HG03066 (cell line): ENCODE data around the gene SUSD6.
"Not testable (repeated sequence)": the region's sequence is repeated elsewhere in the genome, so short reads cannot be mapped to it uniquely, and the experiment has no call there.

ENCODE experiments used
- ATAC-seq: cut with Tn5 transposase; IDR thresholded peaks from one replicate; pipeline ENCODE4 v1.9.1; 2021; ENCODE audit warnings: low read depth; ENCODE audit not compliant: unreplicated experiment

Gene SUSD6

DNA sequence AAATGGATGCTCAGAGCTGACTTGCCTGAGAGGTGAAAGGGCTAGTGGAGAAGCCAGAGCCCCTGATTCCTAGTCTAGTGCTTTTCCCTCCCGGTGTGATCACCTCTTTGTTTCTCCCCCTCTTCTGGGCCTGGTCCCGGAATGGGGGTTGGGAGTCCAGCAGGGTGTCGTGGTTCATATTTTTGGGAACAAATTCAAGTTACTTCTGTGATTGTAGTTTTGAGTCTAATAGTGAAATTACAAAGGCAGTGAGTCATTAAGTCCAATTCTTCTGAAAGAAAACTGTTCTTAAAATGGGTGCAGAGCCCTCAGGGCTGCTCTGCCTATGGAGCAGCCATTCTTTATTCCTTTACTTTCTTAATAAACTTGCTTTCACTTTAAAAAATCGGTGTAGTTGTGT lies 7.6 kb downstream of the SUSD6 start:
- no peak for ATAC-seq

DNA sequence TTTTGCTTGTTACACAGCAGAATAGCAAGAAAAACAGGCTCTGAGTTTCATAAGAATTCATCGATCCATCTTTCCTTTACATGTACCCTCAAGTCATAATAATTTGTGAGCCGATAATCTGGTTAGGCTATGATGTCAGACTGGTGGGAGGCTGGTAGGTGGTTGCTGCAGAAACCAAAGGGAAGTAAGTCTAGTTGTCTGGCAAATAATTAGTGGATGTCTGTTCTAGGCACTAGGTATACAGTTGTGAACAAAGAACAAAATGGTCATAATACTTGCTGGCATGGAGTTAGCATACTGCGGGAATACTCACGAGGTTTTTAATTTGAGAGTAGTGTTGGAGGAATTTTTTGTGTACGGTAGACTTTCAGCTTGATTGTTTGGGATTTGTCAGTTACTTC lies 8.8 kb downstream of the SUSD6 start:
- ATAC-seq, result no peak

- ATAC-seq, result no peak
Observed at GRCh38 chr14:69620981-69621380, 9.6 kb downstream of the SUSD6 start.

GRCh38 chr14:69624136-69624535 lies 12.7 kb downstream of the SUSD6 start:
- no peak for ATAC-seq

DNA sequence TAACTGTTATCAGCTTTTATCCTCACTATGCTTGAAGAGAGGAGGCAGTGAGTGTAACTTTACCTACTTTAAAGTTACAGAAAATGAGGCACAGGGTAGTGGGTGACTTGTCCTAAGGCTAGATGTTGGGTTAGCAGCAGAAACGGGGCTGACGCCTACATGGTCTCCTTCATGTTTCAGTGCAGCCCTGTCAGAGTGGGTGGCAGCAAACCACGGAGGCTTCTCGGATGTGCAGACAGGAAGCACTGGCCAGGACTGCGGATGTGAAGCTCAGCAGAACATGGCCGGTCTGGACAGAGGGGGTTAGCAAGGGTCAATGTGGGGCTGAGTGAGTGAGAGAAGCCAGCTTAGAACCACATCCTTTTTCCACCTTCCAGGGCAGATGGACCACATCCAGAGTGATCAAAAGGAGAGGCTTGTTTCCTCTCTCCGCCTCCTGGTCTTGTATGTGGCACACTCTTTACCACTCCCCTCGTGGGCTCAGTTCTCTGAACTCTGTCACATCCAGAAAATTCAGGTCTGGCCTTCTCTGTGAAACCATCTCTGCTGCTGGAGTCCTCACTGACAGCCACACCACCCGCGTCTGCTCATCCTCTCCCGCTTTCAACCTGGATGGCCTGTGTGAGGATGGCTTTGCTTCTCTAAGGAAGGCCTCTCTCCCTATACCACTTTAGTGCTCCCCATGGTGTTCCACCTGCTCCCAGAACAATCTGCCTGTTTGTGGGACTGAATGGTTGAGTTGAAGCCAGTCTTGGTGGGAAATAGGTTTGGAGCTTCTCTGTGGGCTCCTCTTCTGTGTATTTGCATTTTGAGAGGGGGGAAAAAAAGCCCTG lies 14.1 kb downstream of the SUSD6 start:
- ATAC-seq, result peak; percentile 92

- ATAC-seq, result no peak
Observed at GRCh38 chr14:69626132-69626500, 14.7 kb downstream of the SUSD6 start.

- ATAC-seq, result no peak
Observed at GRCh38 chr14:69629225-69630127, 18.1 kb downstream of the SUSD6 start.

GRCh38 chr14:69630360-69630759 lies 19.0 kb downstream of the SUSD6 start:
- no peak for ATAC-seq

DNA sequence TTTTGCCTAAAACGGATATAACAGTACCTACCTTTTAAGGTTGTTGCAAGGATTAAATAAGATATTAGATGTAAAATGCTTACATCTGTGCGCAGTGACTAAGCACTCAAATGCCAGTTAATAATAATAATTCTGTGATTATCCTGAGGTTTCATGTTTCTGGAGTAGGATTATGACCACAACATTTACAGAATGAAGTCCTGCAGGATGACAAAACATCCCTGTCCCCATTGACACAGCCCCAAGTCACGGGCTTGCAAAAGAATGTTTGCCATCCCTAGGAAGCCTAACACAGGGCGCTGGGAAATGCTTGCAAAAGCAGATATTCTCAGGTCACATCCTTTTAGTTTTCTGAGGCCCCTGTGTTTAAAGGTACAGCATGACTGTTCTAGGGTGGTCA lies 20.1 kb downstream of the SUSD6 start:
- ATAC-seq, result no peak

DNA sequence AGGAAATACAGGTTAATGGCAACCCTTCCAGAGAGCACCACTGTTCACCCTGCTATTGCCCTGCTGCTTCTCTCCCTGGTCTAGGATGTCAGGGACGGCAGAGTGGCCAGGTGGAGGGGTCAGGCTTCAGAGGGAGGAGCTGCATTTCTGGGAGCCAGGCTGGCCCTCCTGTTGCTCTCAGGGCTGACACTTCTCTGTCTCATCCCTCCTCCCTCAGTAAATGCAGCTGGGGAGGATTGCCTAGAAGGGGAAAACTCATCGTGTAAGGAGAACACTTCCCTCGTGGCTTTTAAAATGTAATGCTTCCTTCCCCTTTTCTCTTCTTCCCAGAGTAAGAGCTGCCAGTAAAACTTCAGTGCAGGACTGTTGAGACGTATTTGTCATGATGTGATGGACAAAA lies 20.8 kb downstream of the SUSD6 start:
- ATAC-seq, result no peak

GRCh38 chr14:69632593-69633151 lies 21.3 kb downstream of the SUSD6 start:
- no peak for ATAC-seq

DNA sequence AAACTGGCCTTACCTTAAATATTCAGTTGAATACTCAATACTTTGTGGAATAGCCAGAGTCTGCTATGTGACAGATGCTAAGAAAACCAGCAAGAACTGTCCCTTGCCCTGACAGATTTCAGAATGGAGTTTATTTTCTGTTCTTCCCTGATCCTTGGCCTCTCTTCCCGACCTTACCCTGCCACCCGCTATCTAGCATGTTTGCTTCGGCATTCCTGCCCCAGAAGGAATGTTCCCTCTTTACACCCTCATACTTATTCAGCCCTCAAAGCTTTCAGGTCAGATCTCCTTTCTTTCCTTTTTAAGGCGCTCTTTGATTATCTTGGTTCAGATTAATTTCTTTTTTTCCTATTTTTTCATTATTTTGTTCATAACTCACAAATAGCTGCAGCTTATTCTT lies 21.8 kb downstream of the SUSD6 start:
- no peak for ATAC-seq

DNA sequence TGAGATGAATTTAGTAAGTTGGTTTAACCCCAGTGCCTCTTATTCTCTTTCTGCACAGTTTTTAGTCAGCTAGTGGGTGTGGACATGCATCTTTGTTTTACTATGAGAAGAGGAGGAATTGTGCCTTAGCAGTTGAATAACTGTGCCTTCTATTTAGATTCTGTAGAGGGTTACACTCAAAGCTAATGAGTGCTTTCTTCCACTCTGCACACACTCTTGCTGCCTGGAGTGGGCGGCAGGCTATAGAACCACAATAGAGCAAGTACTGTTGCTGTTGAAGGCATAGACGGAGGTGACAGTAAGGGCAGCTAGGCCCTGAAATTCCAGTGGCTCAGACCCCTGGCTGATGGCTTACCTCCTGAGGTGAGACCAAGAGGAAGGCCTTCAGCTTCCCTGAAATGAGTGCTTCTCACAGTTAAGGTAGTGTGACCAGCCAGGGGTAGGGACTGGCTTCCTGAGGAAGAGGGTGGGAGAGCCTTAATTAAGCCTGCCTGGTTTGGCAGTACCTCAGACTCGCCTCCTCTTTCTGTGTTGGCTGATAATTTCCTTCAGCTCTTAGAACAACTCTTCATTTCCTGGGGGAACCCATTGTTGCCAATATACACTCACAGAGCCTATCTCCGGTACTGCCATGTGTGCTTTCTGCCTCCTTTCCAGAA lies 24.7 kb downstream of the SUSD6 start:
- ATAC-seq, result no peak

DNA sequence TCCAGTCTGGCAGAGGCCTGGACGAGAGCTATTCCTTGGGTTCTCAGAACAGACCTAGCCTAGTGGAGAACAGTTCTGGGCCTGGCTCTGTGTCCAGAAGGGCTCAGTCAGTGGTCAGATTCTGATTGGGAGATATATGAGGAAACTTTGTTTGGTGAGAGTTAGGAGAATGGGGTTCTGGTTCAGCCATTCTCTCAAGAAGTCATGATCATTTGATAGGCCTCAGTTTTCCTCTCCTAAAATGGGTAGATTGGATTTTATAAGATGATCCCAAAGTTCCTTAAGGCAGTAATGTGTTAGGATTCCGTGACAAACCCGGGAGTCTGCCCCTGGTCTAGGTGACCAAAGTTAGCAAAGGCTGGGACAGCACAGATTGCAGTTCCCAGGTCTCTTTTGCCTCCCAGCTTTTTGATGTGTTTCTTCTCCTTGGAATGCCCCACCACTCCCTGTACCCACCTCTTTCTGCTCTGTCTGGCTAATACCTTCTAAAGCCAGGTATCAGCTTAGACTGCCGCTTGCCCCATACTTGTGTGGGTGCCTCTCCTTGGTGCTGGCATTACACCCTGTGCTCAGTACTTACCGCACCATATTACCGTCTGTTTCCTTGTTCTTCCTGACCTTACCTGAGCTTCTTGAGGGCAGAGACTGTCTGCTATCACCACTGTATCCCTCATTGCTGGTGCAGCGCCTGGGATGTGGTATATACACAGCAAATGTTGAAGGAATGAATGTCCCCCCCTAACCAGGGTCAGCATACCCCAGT lies 25.5 kb downstream of the SUSD6 start:
- no peak for ATAC-seq

DNA sequence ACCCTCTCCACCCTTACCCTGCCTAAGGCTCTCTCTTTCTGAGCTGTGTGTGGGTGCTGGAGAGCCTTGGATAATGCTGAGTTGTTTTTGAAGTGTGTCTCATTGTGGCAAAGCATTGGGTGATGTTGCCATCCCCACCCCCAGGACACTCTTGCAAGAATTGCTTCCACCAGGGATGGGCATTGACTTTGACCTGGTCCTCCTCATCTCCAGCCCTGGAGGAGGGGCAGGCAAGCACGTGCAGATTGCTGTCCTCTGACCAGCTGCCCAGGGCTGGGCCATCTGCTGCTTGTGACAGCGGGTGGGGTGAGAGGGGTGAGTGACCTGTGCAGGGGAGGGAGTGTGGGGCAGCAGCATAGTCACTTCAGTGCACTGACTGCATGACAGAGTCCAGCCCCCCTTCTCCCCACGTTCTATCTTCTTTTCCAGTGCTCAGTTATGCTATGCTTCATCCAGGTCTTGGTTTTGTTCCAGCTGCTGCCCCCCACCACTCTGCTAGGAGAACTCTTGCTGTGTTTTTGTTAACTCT lies 26.2 kb downstream of the SUSD6 start:
- ATAC-seq, result no peak

- no peak for ATAC-seq
Observed at GRCh38 chr14:69640931-69641330, 29.5 kb downstream of the SUSD6 start.

- ATAC-seq, result not testable (repeated sequence)
Observed at GRCh38 chr14:69642212-69642793, 30.9 kb downstream of the SUSD6 start.

GRCh38 chr14:69643430-69644200 lies 32.2 kb downstream of the SUSD6 start:
- no peak for ATAC-seq

GRCh38 chr14:69644814-69645213 lies 33.4 kb downstream of the SUSD6 start:
- no peak for ATAC-seq
